Measurements from ENCODE around the gene NTNG2.
"Not testable (repeated sequence)": the region's sequence is repeated elsewhere in the genome, so short reads cannot be mapped to it uniquely, and the experiment has no call there.

Gene NTNG2

GRCh38 chr9:132161743-132162184, at the start of gene NTNG2:
NTNG2 (plus strand) TSS chr9:132162058; CDS start chr9:132166832, 4,774 bp downstream.
- DNase-seq (ENCODE audit: low read depth), result no peak

GRCh38 chr9:132114102-132114707, 47.7 kb upstream of the NTNG2 start:
- DNase-seq (ENCODE audit: low read depth), result peak; percentile 2

- no peak for DNase-seq (ENCODE audit: low read depth)
Observed at GRCh38 chr9:132116583-132116982, 45.3 kb upstream of the NTNG2 start.

GRCh38 chr9:132117694-132118093, 44.2 kb upstream of the NTNG2 start:
- DNase-seq (ENCODE audit: low read depth), result no peak

- DNase-seq (ENCODE audit: low read depth), result no peak
Observed at GRCh38 chr9:132121021-132121420, 40.8 kb upstream of the NTNG2 start.

- DNase-seq (ENCODE audit: low read depth), result no peak
Observed at GRCh38 chr9:132124800-132125199, 37.1 kb upstream of the NTNG2 start.

GRCh38 chr9:132125361-132125760, 36.5 kb upstream of the NTNG2 start:
- no peak for DNase-seq (ENCODE audit: low read depth)

- DNase-seq (ENCODE audit: low read depth), result no peak
Observed at GRCh38 chr9:132125944-132126679, 35.7 kb upstream of the NTNG2 start.

GRCh38 chr9:132126680-132127236, 35.1 kb upstream of the NTNG2 start:
- DNase-seq (ENCODE audit: low read depth), result no peak

- DNase-seq (ENCODE audit: low read depth), result no peak
Observed at GRCh38 chr9:132127888-132128534, 33.8 kb upstream of the NTNG2 start.

GRCh38 chr9:132129535-132129934, 32.3 kb upstream of the NTNG2 start:
- DNase-seq (ENCODE audit: low read depth), result no peak

GRCh38 chr9:132134085-132134484, 27.8 kb upstream of the NTNG2 start:
- not testable (repeated sequence) for DNase-seq (ENCODE audit: low read depth)

- DNase-seq (ENCODE audit: low read depth), result no peak
Observed at GRCh38 chr9:132135456-132135855, 26.4 kb upstream of the NTNG2 start.

- no peak for DNase-seq (ENCODE audit: low read depth)
Observed at GRCh38 chr9:132136151-132136780, 25.6 kb upstream of the NTNG2 start.

GRCh38 chr9:132141344-132141947, 20.4 kb upstream of the NTNG2 start:
- no peak for DNase-seq (ENCODE audit: low read depth)

- no peak for DNase-seq (ENCODE audit: low read depth)
Observed at GRCh38 chr9:132141948-132142594, 19.8 kb upstream of the NTNG2 start.

- DNase-seq (ENCODE audit: low read depth), result no peak
Observed at GRCh38 chr9:132142924-132143323, 18.9 kb upstream of the NTNG2 start.

- DNase-seq (ENCODE audit: low read depth), result no peak
Observed at GRCh38 chr9:132143359-132143758, 18.5 kb upstream of the NTNG2 start.

- no peak for DNase-seq (ENCODE audit: low read depth)
Observed at GRCh38 chr9:132144708-132145365, 17.0 kb upstream of the NTNG2 start.

- no peak for DNase-seq (ENCODE audit: low read depth)
Observed at GRCh38 chr9:132146039-132146438, 15.8 kb upstream of the NTNG2 start.

GRCh38 chr9:132146575-132146974, 15.3 kb upstream of the NTNG2 start:
- DNase-seq (ENCODE audit: low read depth), result no peak

Data from stimulated activated CD8-positive, alpha-beta memory T cell treated with anti-CD3 and anti-CD28 coated beads, Interleukin-12 subunit alpha, Interleukin-12 subunit beta, amount 100 ng/mL, for 1 hour (primary cell).